ENCODE data around the gene DTX1.

DTX1 gene

GRCh38 chr12:113056631-113057488 is at the start of gene DTX1:
DTX1 (plus strand) TSS chr12:113056730; CDS start chr12:113058193, 1,463 bp downstream.
- no peak for DNase-seq

- DNase-seq, result no peak
These were observed 49.4 kb upstream of the DTX1 start for GRCh38 chr12:113007166-113007565.

- DNase-seq, result no peak
These were observed 45.8 kb upstream of the DTX1 start for GRCh38 chr12:113010701-113011100.

GRCh38 chr12:113014565-113014964 is 42.0 kb upstream of the DTX1 start:
- no peak for DNase-seq

GRCh38 chr12:113016796-113017195 is 39.7 kb upstream of the DTX1 start:
- no peak for DNase-seq

- DNase-seq, result no peak
These were observed 37.5 kb upstream of the DTX1 start for GRCh38 chr12:113019025-113019424.

- no peak for DNase-seq
These were observed 35.0 kb upstream of the DTX1 start for GRCh38 chr12:113021500-113021899.

- no peak for DNase-seq
These were observed 33.8 kb upstream of the DTX1 start for GRCh38 chr12:113022563-113023297.

- DNase-seq, result no peak
These were observed 28.8 kb upstream of the DTX1 start for GRCh38 chr12:113027726-113028125.

- peak; percentile 38 to 55 for DNase-seq
These were observed 25.5 kb upstream of the DTX1 start for GRCh38 chr12:113030875-113031525.

GRCh38 chr12:113039911-113040445 is 16.6 kb upstream of the DTX1 start:
- no peak for DNase-seq

- DNase-seq, result peak; percentile 21 to 43
These were observed 15.8 kb upstream of the DTX1 start for GRCh38 chr12:113040722-113041171.

- DNase-seq, result no peak
These were observed 15.0 kb upstream of the DTX1 start for GRCh38 chr12:113041560-113041959.

GRCh38 chr12:113043240-113043639 is 13.3 kb upstream of the DTX1 start:
- no peak for DNase-seq

- DNase-seq, result no peak
These were observed 12.0 kb upstream of the DTX1 start for GRCh38 chr12:113044516-113044915.

- DNase-seq, result peak; percentile 40 to 64
These were observed 7.8 kb upstream of the DTX1 start for GRCh38 chr12:113048716-113049127.

GRCh38 chr12:113049976-113050742 is 6.4 kb upstream of the DTX1 start:
- peak; percentile 12 to 22 for DNase-seq

GRCh38 chr12:113050795-113051194 is 5.7 kb upstream of the DTX1 start:
- no peak for DNase-seq

GRCh38 chr12:113051759-113052158 is 4.8 kb upstream of the DTX1 start:
- no peak for DNase-seq

GRCh38 chr12:113052326-113052725 is 4.2 kb upstream of the DTX1 start:
- DNase-seq, result no peak

- DNase-seq, result no peak
These were observed 1.5 kb upstream of the DTX1 start for GRCh38 chr12:113054948-113055486.

All from AML-193 (cell line).